Endothelial cell of umbilical vein (primary cell): ENCODE measurements around the gene UBAP2L. TPM values are rescaled to one million over a fixed set of nuclear protein-coding genes. Genes with fewer than 3 reads are reported as not detected.
A peak's percentile ranks its signal among the peaks of the same experiment; 100 is the strongest.

Experiments used
- BruUV-seq: library from RNA; stranded (reverse); fragments of 400-500 nt; replicated peaks from 2 replicates; lab custom pipeline; 2021; lab: Mats Ljungman, UMichigan
- CTCF ChIA-PET: fragments of 300-600, 350-600 bp; sonication (Branson Sonifier 250); formaldehyde crosslinking; loops from one replicate; lab custom pipeline; 2021; ENCODE audit warnings: antibody characterized with exemption, inconsistent platforms; lab: Charles Lee
- POLR2A ChIA-PET: fragments of 300-600, 350-600 bp; sonication (Branson Sonifier 250); formaldehyde crosslinking; loops from one replicate; lab custom pipeline; 2021; ENCODE audit warnings: antibody characterized with exemption, inconsistent platforms; lab: Charles Lee
- DNase-seq: peaks from one replicate; pipeline ENCODE4 v3.0.0-alpha.2; 2011; ENCODE audit warnings: low read depth, low spot score
- FAIRE-seq: peaks from 2 replicates; lab custom pipeline; 2011; peaks lifted over from hg19 to GRCh38; lab: Jason Lieb, UNC
- H2AFZ ChIP-seq: 2 replicates; pipeline ENCODE4 v1.6.0; 2012; ENCODE audit warnings: low read depth, low read length, control low read depth, inconsistent platforms
- H3K27ac ChIP-seq: 2 replicates; pipeline ENCODE4 v1.5.1; 2011; ENCODE audit warnings: low read depth, mild to moderate bottlenecking, control low read depth, low read length, moderate library complexity; ENCODE audit not compliant: insufficient read depth
- H3K27me3 ChIP-seq, 2 experiments: 2 replicates each; pipeline versions ENCODE4 v1.6.0 to v1.6.1; 2011; ENCODE audit warnings: low read length in 2 of 2, mixed read lengths in 1 of 2; ENCODE audit not compliant: control insufficient read depth in 2 of 2, insufficient read depth in 2 of 2
- H3K36me3 ChIP-seq, 2 experiments: 2 replicates in 1 of 2; 3 replicates in 1 of 2; pipeline ENCODE4 v1.5.1; 2011; ENCODE audit warnings: low read length in 2 of 2, mild to moderate bottlenecking in 1 of 2, moderate library complexity in 1 of 2; ENCODE audit not compliant: control insufficient read depth in 2 of 2, insufficient read depth in 2 of 2; ENCODE audit errors: extremely low read depth in 1 of 2
- H3K4me1 ChIP-seq: 3 replicates; pipeline ENCODE4 v1.5.1; 2011; ENCODE audit warnings: mild to moderate bottlenecking, low read length; ENCODE audit not compliant: control insufficient read depth, insufficient read depth; ENCODE audit errors: extremely low read depth
- H3K4me2 ChIP-seq: 2 replicates; pipeline ENCODE4 v1.6.1; 2011; ENCODE audit warnings: low read length, control low read depth, mixed read lengths; ENCODE audit not compliant: insufficient read depth
- H3K4me3 ChIP-seq, 3 experiments: fragments of 200-600 bp in 1 of 3; sonication (generic), shearing (Covaris generic) in 1 of 3; replicated peaks in 1 of 3; 2 replicates each; pipeline ENCODE4 v1.5.1; 2011 to 2016; ENCODE audit warnings: control low read depth in 3 of 3, low read length in 3 of 3, mild to moderate bottlenecking in 2 of 3, inconsistent platforms in 1 of 3, low read depth in 1 of 3, moderate library complexity in 1 of 3; ENCODE audit not compliant: insufficient read depth in 1 of 3
- H3K79me2 ChIP-seq: 2 replicates; pipeline ENCODE4 v1.6.0; 2012; ENCODE audit warnings: low read length, inconsistent platforms; ENCODE audit not compliant: control insufficient read depth, insufficient read depth
- H3K9ac ChIP-seq: replicated peaks from 2 replicates; pipeline ENCODE3; 2011; ENCODE audit warnings: low read length, control low read depth; ENCODE audit not compliant: insufficient read depth; ENCODE audit errors: extremely low read depth
- H3K9me1 ChIP-seq: replicated peaks from 3 replicates; pipeline ENCODE4 v1.6.0; 2011; ENCODE audit warnings: mild to moderate bottlenecking, low read length; ENCODE audit not compliant: control insufficient read depth, insufficient read depth; ENCODE audit errors: extremely low read depth
- H3K9me3 ChIP-seq: replicated peaks from 2 replicates; pipeline ENCODE4 v1.5.1; 2012; ENCODE audit warnings: low read length, inconsistent platforms; ENCODE audit not compliant: control insufficient read depth, insufficient read depth
- H4K20me1 ChIP-seq: replicated peaks from 2 replicates; pipeline ENCODE3; 2011; ENCODE audit warnings: mild to moderate bottlenecking, low read length; ENCODE audit not compliant: control insufficient read depth, insufficient read depth; ENCODE audit errors: extremely low read depth
- EZH2 ChIP-seq: IDR thresholded peaks from 2 replicates; pipeline ENCODE4 v1.6.1; 2012; ENCODE audit warnings: borderline replicate concordance, low read depth, mild to moderate bottlenecking, moderate library complexity, low read length, inconsistent platforms; ENCODE audit not compliant: severe bottlenecking
- FOS ChIP-seq: IDR thresholded peaks from 2 replicates; pipeline ENCODE4 v1.6.1; 2011; ENCODE audit warnings: mild to moderate bottlenecking, low read length, moderate library complexity, borderline replicate concordance; ENCODE audit not compliant: insufficient read depth
- GATA2 ChIP-seq: IDR thresholded peaks from 2 replicates; pipeline ENCODE4 v1.7.0; 2011; ENCODE audit warnings: low read depth, mild to moderate bottlenecking, moderate library complexity, mixed read lengths, low read length; ENCODE audit not compliant: insufficient read length, insufficient read depth
- JUN ChIP-seq: IDR thresholded peaks from 2 replicates; pipeline ENCODE4 v1.6.1; 2011; ENCODE audit warnings: borderline replicate concordance, low read depth; ENCODE audit not compliant: insufficient read length, insufficient read depth
- MAX ChIP-seq: IDR thresholded peaks from 2 replicates; pipeline ENCODE4 v1.6.1; 2011; ENCODE audit not compliant: insufficient read depth, insufficient read length
- MYC ChIP-seq: IDR thresholded peaks from one replicate; pipeline ENCODE4 v1.6.1; 2011; ENCODE audit warnings: mild to moderate bottlenecking, low read depth, low read length
- POLR2A ChIP-seq: IDR thresholded peaks from 2 replicates; pipeline ENCODE4 v1.6.1; 2012; ENCODE audit warnings: low read depth, mild to moderate bottlenecking, control low read depth, low read length
- POLR2AphosphoS5 ChIP-seq: IDR thresholded peaks from 2 replicates; pipeline ENCODE4 v1.6.1; 2012; ENCODE audit warnings: low read depth, mild to moderate bottlenecking, control low read depth, low read length, moderate library complexity; ENCODE audit not compliant: insufficient read depth
- dilution Hi-C: fragments of 300-500 bp; cut with MboI; formaldehyde crosslinking; loops from one replicate; pipeline ENCODE4 v1.15.0; 2019; ENCODE audit warnings: low sequenced_read_pairs; ENCODE audit not compliant: extremely low pct_ligation_motif_present
- intact Hi-C: fragments of 100-400 bp; cut with micrococcal nuclease; formaldehyde crosslinking; loops from one replicate; pipeline ENCODE4 v1.10.0; 2022
- polyA plus RNA-seq, 4 experiments: library from polyadenylated mRNA; depleted of rRNA in 3 of 4; stranded (reverse) in 3 of 4; unstranded in 1 of 4; fragments of >200 nt; gene quantifications; 2 replicates each; pipeline versions ENCODE4 v1.2.1 to v1.2.3, GENCODE V29; 2011 to 2012; ENCODE audit warnings: missing spikeins in 1 of 4
- total RNA-seq: library from RNA; stranded (reverse); gene quantifications from 2 replicates; pipeline ENCODE4 v1.2.3, GENCODE V29; 2021
- TF ChIP-seq, protein P1 (sequence below), 2 donors: IDR thresholded peaks; 1 replicate in 1 of 2; 2 replicates in 1 of 2; pipeline ENCODE4 v1.5.1; 2011; ENCODE audit warnings: low read length in 2 of 2, mild to moderate bottlenecking in 2 of 2, moderate library complexity in 2 of 2, control low read depth in 1 of 2, inconsistent platforms in 1 of 2, low read depth in 1 of 2; ENCODE audit not compliant: insufficient read depth in 1 of 2; ENCODE audit errors: extremely low read depth in 1 of 2

The UBAP2L gene
- total and polyA plus RNA-seq, 2 donors (not counting 3 experiments of a cell fraction or from before 2014, with no cell fraction given) = 229 to 280 TPM

- no peak overlapping the region for H3K4me3 ChIP-seq
- peak; percentile 18 for DNase-seq
- TF ChIP-seq MAX = no peak
- no peak for TF ChIP-seq POLR2AphosphoS5
- TF ChIP-seq, protein P1, sequence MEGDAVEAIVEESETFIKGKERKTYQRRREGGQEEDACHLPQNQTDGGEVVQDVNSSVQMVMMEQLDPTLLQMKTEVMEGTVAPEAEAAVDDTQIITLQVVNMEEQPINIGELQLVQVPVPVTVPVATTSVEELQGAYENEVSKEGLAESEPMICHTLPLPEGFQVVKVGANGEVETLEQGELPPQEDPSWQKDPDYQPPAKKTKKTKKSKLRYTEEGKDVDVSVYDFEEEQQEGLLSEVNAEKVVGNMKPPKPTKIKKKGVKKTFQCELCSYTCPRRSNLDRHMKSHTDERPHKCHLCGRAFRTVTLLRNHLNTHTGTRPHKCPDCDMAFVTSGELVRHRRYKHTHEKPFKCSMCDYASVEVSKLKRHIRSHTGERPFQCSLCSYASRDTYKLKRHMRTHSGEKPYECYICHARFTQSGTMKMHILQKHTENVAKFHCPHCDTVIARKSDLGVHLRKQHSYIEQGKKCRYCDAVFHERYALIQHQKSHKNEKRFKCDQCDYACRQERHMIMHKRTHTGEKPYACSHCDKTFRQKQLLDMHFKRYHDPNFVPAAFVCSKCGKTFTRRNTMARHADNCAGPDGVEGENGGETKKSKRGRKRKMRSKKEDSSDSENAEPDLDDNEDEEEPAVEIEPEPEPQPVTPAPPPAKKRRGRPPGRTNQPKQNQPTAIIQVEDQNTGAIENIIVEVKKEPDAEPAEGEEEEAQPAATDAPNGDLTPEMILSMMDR (IDR thresholded peaks at IDR 0.05; ENCODE audit: extremely low read depth in 1 of 2, insufficient read depth in 1 of 2, low read depth in 1 of 2, low read length in 2 of 2) = no peak
- TF ChIP-seq FOS = no peak
- no peak for TF ChIP-seq MYC
- no peak for TF ChIP-seq POLR2A
- no peak for TF ChIP-seq EZH2
- no peak for TF ChIP-seq JUN
- no peak for TF ChIP-seq GATA2
- intact Hi-C loops = no loop called here
- no peak overlapping the region for H2AFZ ChIP-seq
- H3K9ac ChIP-seq = no peak overlapping the region
- BruUV-seq = no TSS peak
- no peaks in the 10 kb centered on the region for H3K4me1 ChIP-seq
- no peaks in the 10 kb centered on the region for H3K9me1 ChIP-seq
- H3K27ac ChIP-seq = no peak overlapping the region
- H3K79me2 ChIP-seq = peaks cover 29% of the 10 kb centered on the region
- FAIRE-seq = no peak
- no peaks in the 10 kb centered on the region for H4K20me1 ChIP-seq
- dilution Hi-C loops = no loop called here
- H3K4me2 ChIP-seq = no peak overlapping the region
- ChIA-PET POLR2A (no interaction called here), CTCF (interaction anchor here (0.9 kb wide), 2 partner anchors 42 to 93 kb away, joined by 3 read pairs; no protein-coding TSS in a partner anchor)
- H3K9me3 ChIP-seq = no peaks in the 10 kb centered on the region
- no peaks in the 10 kb centered on the region for H3K27me3 ChIP-seq
- H3K36me3 ChIP-seq = peaks cover 32 to 46% of the 10 kb centered on the region in 2 experiments
Observed at GRCh38 chr1:154241703-154242351, 21.1 kb downstream of the UBAP2L start.
